CD4-positive, alpha-beta T cell treated with Interleukin-6 at 100 ng/mL for 8 hours (primary cell): ENCODE data around the gene TNFAIP6.

Experiments used
- DNase-seq: peaks from one replicate; pipeline ENCODE4 v3.0.0-alpha.2; 2020; ENCODE audit warnings: mixed read lengths, low spot score

The TNFAIP6 gene

GRCh38 chr2:151422917-151423439, 65.6 kb downstream of the TNFAIP6 start:
- no peak for DNase-seq

GRCh38 chr2:151423760-151424159, 66.4 kb downstream of the TNFAIP6 start:
- DNase-seq: peak; percentile 46
